Measurements from ENCODE around the gene ZYX. TPM values are rescaled to one million over a fixed set of nuclear protein-coding genes. Genes with fewer than 3 reads are reported as not detected.
"Not testable (repeated sequence)": the region's sequence is repeated elsewhere in the genome, so short reads cannot be mapped to it uniquely, and the experiment has no call there.

ZYX gene
- total RNA-seq, 1 donor from 2014 or later, result 290 TPM

DNA sequence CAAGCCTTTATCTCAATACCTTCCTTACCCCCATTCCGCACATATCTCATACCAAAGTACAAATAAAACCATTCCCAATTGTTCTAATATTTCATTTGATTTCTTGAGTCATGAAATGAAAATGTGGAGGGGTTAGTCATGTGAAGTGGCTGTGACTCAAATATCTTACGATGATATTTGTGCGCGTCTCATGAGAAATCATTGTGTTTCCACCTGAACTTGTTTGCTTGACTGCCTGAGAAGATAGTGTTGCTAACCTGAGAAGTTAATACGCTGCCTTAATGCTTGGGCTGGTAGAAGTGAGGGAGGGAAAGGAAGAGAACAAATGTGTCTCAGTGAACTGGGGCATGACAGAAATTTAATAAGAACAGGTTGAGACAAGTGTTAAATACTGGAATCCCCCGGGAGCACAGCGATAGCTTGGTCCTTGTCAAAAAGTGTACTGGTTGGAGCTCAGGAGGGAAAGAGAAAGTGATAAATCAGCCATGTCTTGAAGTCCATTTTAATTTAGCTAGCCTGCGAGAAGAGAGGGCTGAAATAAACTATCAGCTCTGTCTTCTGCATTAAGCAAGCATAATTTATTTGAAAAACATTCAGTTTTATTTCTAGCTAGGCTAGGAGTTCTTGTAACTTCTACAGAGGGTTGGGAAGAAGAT is 34.7 kb downstream of the ZYX start:
- Mint-ChIP-seq H3K27me3 (ENCODE audit: low read depth) (no peaks in the 10 kb centered on the region), H3K36me3 (no peaks in the 10 kb centered on the region), H3K4me3 (no peak overlapping the region), H3K27ac (peak overlapping the region; percentile 83), H3K4me1 (peaks cover 56% of the 10 kb centered on the region), H3K9me3 (no peaks in the 10 kb centered on the region)
- no peak for DNase-seq (ENCODE audit: low spot score in 2 of 2, unreplicated experiment in 2 of 2)
- TF ChIP-seq, protein P1, sequence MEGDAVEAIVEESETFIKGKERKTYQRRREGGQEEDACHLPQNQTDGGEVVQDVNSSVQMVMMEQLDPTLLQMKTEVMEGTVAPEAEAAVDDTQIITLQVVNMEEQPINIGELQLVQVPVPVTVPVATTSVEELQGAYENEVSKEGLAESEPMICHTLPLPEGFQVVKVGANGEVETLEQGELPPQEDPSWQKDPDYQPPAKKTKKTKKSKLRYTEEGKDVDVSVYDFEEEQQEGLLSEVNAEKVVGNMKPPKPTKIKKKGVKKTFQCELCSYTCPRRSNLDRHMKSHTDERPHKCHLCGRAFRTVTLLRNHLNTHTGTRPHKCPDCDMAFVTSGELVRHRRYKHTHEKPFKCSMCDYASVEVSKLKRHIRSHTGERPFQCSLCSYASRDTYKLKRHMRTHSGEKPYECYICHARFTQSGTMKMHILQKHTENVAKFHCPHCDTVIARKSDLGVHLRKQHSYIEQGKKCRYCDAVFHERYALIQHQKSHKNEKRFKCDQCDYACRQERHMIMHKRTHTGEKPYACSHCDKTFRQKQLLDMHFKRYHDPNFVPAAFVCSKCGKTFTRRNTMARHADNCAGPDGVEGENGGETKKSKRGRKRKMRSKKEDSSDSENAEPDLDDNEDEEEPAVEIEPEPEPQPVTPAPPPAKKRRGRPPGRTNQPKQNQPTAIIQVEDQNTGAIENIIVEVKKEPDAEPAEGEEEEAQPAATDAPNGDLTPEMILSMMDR (IDR thresholded peaks at IDR 0.05; ENCODE audit: unreplicated experiment), result no peak

GRCh38 chr7:143416565-143417149 is 35.5 kb downstream of the ZYX start:
- no peak for DNase-seq (ENCODE audit: low spot score in 2 of 2, unreplicated experiment in 2 of 2)
- H3K27ac Mint-ChIP-seq, result no peak overlapping the region
- H3K4me3 Mint-ChIP-seq, result no peak overlapping the region
- peaks cover 49% of the 10 kb centered on the region for H3K4me1 Mint-ChIP-seq
- H3K27me3 Mint-ChIP-seq (ENCODE audit: low read depth), result no peaks in the 10 kb centered on the region
- no peaks in the 10 kb centered on the region for H3K9me3 Mint-ChIP-seq
- TF ChIP-seq, protein P1 (IDR thresholded peaks at IDR 0.05; ENCODE audit: unreplicated experiment), result peak; percentile 95
- H3K36me3 Mint-ChIP-seq, result no peaks in the 10 kb centered on the region

- TF ChIP-seq, protein P1 (IDR thresholded peaks at IDR 0.05; ENCODE audit: unreplicated experiment), result no peak
- H3K4me1 Mint-ChIP-seq, result peaks cover 40% of the 10 kb centered on the region
- no peak overlapping the region for H3K27ac Mint-ChIP-seq
Observed at GRCh38 chr7:143417734-143418383, 36.7 kb downstream of the ZYX start.

DNA sequence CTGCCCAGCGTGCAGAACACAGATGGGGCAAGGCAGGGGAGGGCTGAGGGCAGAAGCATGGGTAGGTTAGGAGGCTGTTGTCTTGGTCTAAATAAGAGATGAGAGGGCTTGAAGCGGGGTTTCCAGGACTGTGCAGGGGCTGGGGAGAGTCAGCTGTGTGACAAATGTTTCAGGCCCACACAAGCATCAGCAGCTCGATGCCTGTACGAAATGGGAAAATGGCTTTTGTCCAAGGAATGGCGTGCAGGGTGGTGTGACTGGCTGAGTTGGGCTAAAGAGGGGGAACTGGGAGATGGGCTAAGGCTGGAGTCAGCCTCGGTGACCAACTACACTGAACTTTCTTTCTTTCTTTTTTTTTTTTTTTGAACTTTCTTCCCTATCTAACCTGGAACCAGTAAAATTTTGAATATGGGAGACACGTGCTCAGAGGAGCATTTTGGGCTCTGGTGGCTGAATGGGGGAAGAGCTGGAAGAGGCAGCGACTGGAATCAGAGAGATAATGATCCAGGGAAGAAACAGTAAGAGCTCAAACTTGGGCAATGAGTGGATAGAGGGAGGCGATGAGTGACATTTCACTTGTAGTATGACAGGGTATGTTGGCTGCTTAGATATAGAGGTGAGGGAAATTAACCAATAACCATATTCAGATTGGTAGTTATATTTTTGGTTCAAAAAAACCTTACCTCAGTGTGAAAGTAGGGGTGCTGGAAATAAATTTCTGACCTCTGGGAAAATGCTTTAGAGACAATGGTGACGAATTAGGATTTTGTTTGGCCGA is 37.7 kb downstream of the ZYX start:
- no peaks in the 10 kb centered on the region for H3K9me3 Mint-ChIP-seq
- peaks cover 36% of the 10 kb centered on the region for H3K4me1 Mint-ChIP-seq
- DNase-seq (ENCODE audit: low spot score in 2 of 2, unreplicated experiment in 2 of 2), result no peak
- no peaks in the 10 kb centered on the region for H3K27me3 Mint-ChIP-seq (ENCODE audit: low read depth)
- H3K27ac Mint-ChIP-seq, result no peak overlapping the region
- no peak overlapping the region for H3K4me3 Mint-ChIP-seq
- H3K36me3 Mint-ChIP-seq, result no peaks in the 10 kb centered on the region
- TF ChIP-seq, protein P1 (IDR thresholded peaks at IDR 0.05; ENCODE audit: unreplicated experiment), result no peak

More at GRCh38 chr7:143417734-143418383, 36.7 kb downstream of the ZYX start:
- Mint-ChIP-seq H3K9me3 (no peaks in the 10 kb centered on the region), H3K4me3 (no peak overlapping the region), H3K27me3 (ENCODE audit: low read depth) (no peaks in the 10 kb centered on the region), H3K36me3 (no peaks in the 10 kb centered on the region)
- DNase-seq (ENCODE audit: low spot score in 2 of 2, unreplicated experiment in 2 of 2), result no peak

GRCh38 chr7:143419880-143420279 is 38.7 kb downstream of the ZYX start:
- H3K4me1 Mint-ChIP-seq, result peaks cover 36% of the 10 kb centered on the region
- no peak for DNase-seq (ENCODE audit: low spot score in 2 of 2, unreplicated experiment in 2 of 2)
- TF ChIP-seq, protein P1 (IDR thresholded peaks at IDR 0.05; ENCODE audit: unreplicated experiment), result no peak
- no peaks in the 10 kb centered on the region for H3K36me3 Mint-ChIP-seq
- peak overlapping the region; percentile 39 for H3K27ac Mint-ChIP-seq
- no peaks in the 10 kb centered on the region for H3K9me3 Mint-ChIP-seq
- no peaks in the 10 kb centered on the region for H3K27me3 Mint-ChIP-seq (ENCODE audit: low read depth)
- H3K4me3 Mint-ChIP-seq, result no peak overlapping the region

DNA sequence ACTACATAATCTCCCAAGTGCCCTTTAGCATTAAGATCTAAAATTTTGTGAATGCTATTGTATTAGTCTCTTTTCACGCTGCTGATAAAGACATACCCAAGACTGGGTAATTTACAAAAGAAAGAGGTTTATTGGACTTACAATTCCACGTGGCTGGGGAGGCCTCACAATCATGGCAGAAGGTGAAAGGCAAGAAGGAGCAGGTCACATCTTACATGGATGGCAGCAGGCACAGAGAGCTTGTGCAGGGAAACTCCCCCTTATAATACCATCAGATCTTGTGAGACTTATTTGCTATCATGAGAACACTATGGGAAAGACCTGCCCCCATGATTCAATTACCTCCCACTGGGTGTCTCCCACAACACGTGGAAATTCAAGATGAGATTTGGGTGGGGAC is 39.5 kb downstream of the ZYX start:
- not testable (repeated sequence) for H3K9me3 Mint-ChIP-seq; H3K4me3 Mint-ChIP-seq; H3K27ac Mint-ChIP-seq; H3K36me3 Mint-ChIP-seq; DNase-seq (ENCODE audit: low spot score in 2 of 2, unreplicated experiment in 2 of 2); H3K27me3 Mint-ChIP-seq (ENCODE audit: low read depth)
- peaks cover 32% of the 10 kb centered on the region for H3K4me1 Mint-ChIP-seq

All from mesothelial cell of epicardium (in vitro differentiated cells).